ENCODE data around the gene TFEB.

Gene TFEB

GRCh38 chr6:41735427-41736185 is at the start of gene TFEB:
TSS of gene TFEB (minus strand) at chr6:41735608. CDS start at chr6:41691213, 44,395 bp downstream.
- DNase-seq (ENCODE audit: low read depth in 2 of 2) = peak; percentile 84 to 89

GRCh38 chr6:41784581-41785171 is 49.3 kb upstream of the TFEB start:
- DNase-seq (ENCODE audit: low read depth in 2 of 2) = no peak

DNA sequence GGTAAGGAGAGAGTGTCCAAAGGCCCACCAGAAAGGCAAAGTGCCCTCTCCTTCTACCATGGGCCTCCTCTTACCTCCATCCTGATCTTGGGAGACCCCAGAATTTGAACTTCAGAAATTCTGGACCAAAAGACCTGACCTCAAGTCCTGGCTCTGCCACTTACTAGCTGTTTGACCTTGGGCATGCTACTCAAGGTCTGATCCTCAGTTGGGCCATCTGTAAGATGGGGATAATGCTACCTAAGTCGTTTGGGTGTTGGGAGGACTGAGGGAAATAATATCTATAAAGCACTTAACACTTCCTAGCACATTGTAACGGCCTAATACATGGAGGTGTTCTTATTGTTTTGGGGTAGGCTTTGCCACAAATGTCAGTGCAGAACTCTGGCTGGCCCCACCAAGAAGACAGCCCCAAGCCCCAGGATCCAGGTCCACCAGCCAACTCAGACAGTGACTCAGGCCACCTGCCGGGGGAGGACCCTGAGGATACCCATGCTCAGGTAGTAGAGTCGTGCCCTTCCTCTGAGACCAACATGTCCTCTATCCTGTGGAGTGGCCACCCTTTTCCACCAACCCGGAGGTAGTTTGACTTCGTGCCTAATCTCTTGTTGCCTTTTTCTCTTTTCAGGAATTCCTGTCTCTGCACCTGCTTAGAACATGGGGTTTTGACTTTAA is 47.8 kb upstream of the TFEB start:
- no peak for DNase-seq (ENCODE audit: low read depth in 2 of 2)

DNA sequence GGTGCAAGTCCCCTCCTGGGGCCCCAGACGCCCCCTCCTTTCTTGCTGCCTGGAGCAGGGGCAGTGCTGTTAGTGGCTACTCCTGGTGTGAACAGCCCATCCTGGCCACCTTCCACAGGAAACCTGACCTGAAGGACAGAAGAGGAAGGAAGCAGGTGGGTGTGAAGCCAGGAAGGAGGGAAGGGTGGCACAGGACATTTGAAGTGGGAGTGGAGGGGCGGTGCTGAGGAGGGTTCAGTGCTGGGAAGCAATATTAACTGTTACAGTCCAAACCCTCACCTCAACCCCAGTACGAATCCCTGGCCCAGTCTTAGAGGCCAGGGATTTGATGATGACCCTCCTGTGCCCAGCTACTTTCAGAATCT is 45.9 kb upstream of the TFEB start:
- no peak for DNase-seq (ENCODE audit: low read depth in 2 of 2)

- DNase-seq (ENCODE audit: low read depth in 2 of 2) = no peak
Observed at GRCh38 chr6:41780551-41781365, 45.4 kb upstream of the TFEB start, which contains the start of gene PRICKLE4. TSS of gene PRICKLE4 (plus strand) at chr6:41780782. CDS start at chr6:41783474, 2,692 bp downstream.

DNA sequence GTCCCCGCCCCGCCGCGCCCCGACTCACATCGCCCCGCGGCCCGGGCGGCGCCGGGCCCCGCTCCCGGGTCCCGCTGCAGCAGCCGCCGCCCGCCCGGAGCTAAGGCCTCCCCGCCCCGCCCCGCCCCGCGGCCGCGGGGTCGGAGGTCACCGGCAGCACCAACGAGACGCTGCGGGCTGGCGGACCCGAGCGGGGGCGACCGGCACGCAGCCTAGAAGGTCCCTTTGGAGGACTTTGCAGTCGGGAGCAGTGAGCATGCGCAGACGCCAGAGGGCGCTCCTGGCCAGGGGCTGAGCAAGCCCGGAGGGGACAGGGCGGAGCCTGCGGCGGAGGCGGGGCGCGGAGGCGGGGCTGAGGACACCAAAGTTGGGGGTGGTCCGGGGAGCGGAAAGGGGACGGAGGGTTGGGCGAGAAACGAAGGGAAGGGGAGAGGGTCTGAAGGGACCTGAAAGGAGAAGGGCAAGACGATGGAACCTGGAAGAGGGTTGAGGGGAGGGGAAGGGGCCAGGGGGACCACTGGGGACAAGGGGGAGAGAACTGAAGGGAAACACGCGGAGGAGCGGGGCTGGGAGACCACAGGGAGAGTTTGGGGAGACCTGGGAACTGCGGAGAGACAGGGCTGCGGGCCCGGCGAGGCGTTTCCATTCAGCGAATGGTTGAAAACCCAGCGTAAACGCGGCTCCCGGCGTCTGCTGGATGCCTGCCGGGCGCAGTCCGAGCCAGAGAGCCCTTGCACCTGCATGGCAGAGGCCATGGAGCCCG is 44.6 kb upstream of the TFEB start, which contains the start of gene FRS3:
FRS3 (minus strand) TSS at position 113 of the 763 bp plus-strand sequence. CDS start 2,913 bp downstream, outside the sequence.
- peak; percentile 99 to 100 for DNase-seq (ENCODE audit: low read depth in 2 of 2)

- no peak for DNase-seq (ENCODE audit: low read depth in 2 of 2)
Observed at GRCh38 chr6:41779336-41779735, 43.9 kb upstream of the TFEB start.

GRCh38 chr6:41778895-41779294 is 43.5 kb upstream of the TFEB start:
- no peak for DNase-seq (ENCODE audit: low read depth in 2 of 2)

DNA sequence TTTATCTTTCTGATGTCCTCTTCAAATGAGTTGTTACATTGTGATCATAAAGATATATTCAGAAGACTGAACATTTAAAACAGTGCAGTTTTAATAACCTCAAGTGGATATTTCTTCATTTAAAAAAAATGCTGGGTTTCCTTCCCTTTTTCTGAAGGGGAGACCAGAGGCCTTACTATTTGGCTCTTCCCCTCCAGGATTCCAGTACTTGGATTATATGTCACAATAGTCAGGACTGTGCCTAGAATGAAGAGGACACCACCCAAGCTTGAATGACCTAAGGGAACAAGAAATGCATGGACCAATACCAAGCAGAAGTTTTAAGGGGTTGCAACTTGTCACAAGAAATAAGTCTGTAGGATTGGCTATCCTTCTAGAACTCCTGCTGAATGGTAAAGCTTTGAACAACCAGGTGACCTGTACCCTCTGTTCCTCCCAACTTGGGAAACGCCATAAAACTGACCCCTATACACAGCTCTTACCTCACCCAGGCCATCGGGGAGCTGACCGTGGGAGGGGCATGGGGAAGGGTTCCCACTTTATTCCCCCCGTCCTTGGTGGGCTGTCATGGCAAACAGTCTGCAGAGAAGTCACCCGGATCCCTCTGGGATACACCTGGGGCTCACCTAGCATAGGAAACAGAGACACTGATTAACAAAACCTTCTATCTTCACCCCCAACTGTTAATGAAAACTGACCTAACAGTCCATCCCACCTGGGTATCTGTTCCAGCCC is 42.3 kb upstream of the TFEB start:
- no peak for DNase-seq (ENCODE audit: low read depth in 2 of 2)

DNA sequence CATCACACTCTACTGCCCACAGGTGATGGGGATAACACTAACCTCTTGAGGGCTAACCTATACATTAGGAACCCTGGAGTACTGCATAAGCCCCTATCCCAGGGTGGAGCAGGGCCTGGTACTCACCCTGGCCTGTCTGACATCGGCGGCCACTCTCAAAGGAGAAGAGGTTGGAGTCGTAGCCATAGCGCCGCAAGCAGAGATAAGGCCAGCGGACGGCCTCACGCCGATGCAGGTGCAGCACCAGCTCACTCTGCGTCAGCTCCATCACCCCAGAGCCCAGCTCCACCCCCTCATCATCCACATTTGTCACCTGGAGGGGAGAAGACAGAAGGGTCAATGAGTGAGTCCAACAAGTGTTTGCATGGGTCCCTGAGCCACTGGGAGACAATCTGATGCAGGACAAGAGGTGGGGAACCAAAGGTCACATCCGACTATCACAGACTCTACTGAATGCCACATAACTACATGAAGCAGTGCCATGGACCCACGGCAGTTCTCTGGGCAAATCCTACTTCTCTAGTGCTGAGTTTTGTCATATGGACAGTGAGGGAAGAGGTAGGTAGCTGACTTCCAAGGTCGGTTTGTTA is 40.0 kb upstream of the TFEB start:
- no peak for DNase-seq (ENCODE audit: low read depth in 2 of 2)

DNA sequence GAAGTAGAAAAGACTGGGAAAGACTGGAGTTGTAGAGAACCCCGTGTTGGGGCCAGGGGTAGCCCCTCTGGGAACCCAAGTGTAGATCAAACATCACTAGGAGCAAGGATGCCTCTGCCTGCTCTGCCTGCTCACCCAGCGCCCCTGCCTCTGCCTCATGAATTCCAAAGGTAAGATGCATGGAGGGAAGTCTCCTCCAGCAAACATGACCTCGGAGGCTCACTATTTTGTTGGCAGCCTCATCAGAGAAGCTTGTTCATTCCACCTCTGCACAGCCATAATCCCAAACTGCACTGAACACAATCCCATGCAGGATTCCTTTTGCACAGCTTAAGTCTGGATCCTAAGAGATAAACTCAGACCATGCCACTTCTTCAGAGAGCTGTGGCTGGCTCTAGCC is 39.4 kb upstream of the TFEB start:
- DNase-seq (ENCODE audit: low read depth in 2 of 2) = no peak

DNA sequence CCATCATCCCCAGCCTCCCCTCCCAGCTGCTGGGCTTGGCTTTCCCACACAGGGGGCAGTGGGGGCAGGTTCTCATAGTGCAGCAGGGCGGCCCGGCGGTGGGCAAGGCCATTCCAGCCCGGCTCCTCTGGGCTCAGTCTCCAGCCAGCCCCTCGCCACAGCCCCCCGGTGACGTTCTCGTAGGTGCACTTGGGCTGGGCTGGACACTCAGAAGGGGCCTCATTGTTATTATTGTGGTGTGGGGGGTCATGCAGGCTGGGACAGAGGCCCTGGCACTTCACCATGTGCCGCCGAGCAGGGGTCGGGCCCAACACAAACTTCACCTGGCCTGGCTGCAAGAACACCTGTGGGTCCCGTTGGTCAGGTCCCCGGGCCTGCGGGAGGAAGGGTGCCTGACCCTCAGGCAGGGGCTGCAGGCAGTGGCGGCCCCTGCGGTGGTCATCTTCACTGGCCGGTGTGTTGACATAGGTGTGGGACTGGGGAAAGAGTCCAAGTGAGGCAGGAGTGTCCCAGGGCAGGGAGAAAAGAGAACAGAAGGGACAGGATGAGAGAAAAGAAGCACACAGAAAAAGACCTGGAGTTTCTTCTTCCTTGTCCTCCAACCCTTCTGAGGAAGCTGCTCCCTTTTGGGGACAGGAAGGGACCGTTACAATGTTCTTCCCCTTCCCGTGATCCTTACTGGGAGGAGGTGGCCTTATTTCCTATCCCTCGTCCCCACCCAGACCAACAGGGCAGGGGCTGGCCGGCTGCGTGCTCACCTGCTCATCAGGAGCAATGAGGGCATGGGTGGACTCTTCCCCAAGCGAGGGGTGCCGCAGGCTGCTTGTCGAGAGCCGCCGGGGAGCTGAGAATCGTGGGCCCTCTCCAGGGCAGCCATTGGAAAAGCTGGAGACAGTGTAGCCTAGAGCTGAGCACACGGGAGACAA is 35.9 kb upstream of the TFEB start:
- DNase-seq (ENCODE audit: low read depth in 2 of 2) = no peak

DNA sequence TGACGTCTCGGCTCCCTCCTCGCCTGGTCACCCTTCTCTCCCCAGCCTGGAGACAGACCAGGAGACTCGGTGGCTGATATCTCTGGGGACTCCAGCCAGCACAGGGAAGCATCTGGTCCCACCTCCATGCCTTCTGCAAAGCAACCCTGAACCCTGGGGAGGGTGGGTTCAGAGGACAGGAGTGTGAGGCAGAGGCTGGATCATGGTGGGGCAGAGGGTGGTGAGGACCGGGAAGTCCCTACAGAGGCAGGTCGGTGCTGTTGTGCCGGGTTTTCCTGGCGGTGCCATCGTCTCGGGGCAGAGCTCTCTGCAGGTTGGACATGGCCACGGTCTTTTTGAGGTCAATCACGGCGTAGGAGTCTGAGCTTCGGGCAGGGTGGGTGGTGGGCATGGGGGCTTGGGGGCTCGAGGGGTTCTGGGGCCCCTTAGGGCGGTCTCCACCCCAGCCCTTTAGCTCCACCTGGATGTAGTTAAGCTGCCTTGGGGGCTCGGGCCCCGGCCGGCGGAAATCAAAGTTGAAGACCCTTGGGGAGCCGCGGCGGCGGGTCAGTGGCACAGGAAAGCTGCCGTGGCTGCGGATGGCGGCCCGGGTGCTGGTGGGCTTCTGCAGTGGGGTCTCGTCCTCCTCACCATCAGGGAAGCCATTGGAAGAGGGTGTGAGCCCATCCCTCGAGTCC is 35.1 kb upstream of the TFEB start:
- no peak for DNase-seq (ENCODE audit: low read depth in 2 of 2)

- no peak for DNase-seq (ENCODE audit: low read depth in 2 of 2)
Observed at GRCh38 chr6:41769376-41769775, 34.0 kb upstream of the TFEB start.

DNA sequence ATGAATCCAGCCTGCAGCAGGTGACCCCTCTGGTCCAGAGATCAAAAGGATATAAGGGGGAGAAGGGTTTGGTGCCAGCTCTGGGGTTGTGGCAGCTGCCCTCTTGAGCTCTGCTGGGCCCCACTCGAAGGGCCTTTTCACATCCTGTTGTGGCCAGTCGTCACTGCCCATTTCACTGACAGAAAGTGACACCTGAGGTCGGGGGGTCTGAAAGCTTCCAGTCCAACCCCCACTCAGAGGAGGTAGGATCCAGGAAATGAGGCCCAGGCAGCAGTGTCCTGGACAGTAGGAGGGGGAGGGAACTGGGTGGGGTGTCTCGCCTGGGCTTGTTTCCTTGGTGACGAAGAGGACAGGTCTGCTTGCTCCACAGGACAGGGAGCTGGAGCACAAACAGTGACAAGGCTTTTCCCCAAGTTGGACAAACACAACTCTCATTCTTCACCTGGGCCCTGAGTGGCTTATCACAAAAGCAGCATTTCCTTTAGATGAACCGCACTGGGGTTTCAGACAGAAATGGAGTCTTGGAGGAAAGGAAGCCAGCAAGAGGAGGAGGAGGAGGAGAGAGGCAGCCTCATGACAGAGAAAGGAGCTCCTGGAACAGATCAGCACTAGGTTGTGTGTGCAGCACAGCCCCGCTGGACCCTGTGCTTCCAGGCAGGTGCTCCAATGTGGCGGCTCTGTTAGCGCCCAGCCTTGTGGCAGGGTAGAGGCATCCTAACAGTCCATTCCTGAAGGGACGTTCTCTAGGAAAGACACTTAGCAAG is 33.3 kb upstream of the TFEB start:
- DNase-seq (ENCODE audit: low read depth in 2 of 2) = no peak

DNA sequence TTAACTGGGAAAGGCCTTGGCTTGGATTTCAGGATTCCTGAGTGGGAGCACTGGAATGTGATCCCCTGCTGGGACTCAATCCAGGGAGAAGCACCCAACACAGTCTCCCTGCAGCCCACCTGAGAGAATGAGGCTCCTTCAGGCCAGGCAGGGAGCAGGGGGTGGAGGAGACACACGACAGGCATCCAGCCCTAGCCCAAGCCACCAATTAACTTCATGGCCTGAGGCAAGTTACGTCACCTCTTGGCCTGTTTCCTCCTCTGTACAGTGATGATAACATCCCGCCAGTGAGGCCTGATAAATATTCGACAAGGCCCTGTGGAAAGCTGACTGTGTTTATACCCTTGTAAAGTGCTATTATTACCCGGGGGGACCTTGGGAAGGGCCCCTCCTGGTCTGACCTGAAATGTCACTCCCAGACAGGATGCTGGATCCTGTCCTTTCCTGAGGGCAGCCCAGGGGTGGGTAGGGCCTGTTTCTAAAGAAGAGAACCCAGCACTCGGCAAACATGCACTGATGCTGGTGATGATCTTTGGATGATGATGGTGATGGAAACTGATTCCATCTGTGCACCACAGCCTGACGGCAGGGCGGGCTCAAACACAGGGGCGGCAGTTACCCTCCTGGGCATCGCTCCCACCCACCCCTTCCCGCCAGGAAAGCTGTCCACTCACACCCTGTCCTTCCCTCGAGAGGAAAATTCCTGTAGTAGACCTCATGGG is 31.9 kb upstream of the TFEB start:
- DNase-seq (ENCODE audit: low read depth in 2 of 2) = no peak

Data from stimulated activated CD8-positive, alpha-beta memory T cell treated with anti-CD3 and anti-CD28 coated beads, Interleukin-7, amount 100 ng/mL, for 1 hour (primary cell).